Loucy (cell line): ENCODE data around the gene AKAP9.

Source experiments
- CTCF ChIP-seq: fragments of 200-600 bp; sonication (generic); conservative IDR thresholded peaks from 2 replicates; pipeline ENCODE4 v1.5.1; 2014; ENCODE audit warnings: mild to moderate bottlenecking, antibody characterized with exemption, low read length
- EZH2phosphoT487 ChIP-seq: fragments of 200-600 bp; IDR thresholded peaks from 2 replicates; pipeline ENCODE4 v1.6.1; 2018; ENCODE audit warnings: antibody characterized with exemption, mild to moderate bottlenecking, moderate library complexity, borderline replicate concordance

- TF ChIP-seq CTCF (no peak), EZH2phosphoT487 (no peak)
Measured at GRCh38 chr7:92053312-92053711, 112.7 kb downstream of the AKAP9 start.
